Mammary epithelial cell (primary cell): Measurements from ENCODE around the gene STIP1.

Experiments
- CTCF ChIP-seq, 2 donors: IDR thresholded peaks in 1 of 2; conservative IDR thresholded peaks in 1 of 2; 2 replicates each; pipeline ENCODE4 v1.5.1; 2011 to 2012; ENCODE audit warnings: inconsistent platforms in 2 of 2, low read length in 2 of 2, mild to moderate bottlenecking in 2 of 2, control low read depth in 1 of 2, low read depth in 1 of 2; ENCODE audit not compliant: insufficient read depth in 1 of 2; ENCODE audit errors: extremely low read depth in 1 of 2
- EZH2 ChIP-seq: IDR thresholded peaks from 2 replicates; pipeline ENCODE4 v1.6.1; 2012; ENCODE audit warnings: low read length, inconsistent platforms, borderline replicate concordance

GRCh38 chr11:64211181-64211872, 25.4 kb downstream of the STIP1 start:
- TF ChIP-seq CTCF (conservative IDR thresholded peaks at IDR 0.05 in 1 of 2, IDR thresholded peaks at IDR 0.05 in 1 of 2; ENCODE audit: extremely low read depth in 1 of 2, insufficient read depth in 1 of 2, low read depth in 1 of 2, low read length in 2 of 2), result no peak
- TF ChIP-seq EZH2, result no peak
